Measurements from ENCODE around the gene ZMIZ1.

The ZMIZ1 gene

GRCh38 chr10:79246209-79246581 is 177.4 kb downstream of the ZMIZ1 start:
- no peak for DNase-seq (ENCODE audit: low read depth in 2 of 2)

GRCh38 chr10:79246606-79247275 is 178.0 kb downstream of the ZMIZ1 start:
- DNase-seq (ENCODE audit: low read depth in 2 of 2): no peak

GRCh38 chr10:79247373-79248137 is 178.8 kb downstream of the ZMIZ1 start:
- no peak for DNase-seq (ENCODE audit: low read depth in 2 of 2)

DNA sequence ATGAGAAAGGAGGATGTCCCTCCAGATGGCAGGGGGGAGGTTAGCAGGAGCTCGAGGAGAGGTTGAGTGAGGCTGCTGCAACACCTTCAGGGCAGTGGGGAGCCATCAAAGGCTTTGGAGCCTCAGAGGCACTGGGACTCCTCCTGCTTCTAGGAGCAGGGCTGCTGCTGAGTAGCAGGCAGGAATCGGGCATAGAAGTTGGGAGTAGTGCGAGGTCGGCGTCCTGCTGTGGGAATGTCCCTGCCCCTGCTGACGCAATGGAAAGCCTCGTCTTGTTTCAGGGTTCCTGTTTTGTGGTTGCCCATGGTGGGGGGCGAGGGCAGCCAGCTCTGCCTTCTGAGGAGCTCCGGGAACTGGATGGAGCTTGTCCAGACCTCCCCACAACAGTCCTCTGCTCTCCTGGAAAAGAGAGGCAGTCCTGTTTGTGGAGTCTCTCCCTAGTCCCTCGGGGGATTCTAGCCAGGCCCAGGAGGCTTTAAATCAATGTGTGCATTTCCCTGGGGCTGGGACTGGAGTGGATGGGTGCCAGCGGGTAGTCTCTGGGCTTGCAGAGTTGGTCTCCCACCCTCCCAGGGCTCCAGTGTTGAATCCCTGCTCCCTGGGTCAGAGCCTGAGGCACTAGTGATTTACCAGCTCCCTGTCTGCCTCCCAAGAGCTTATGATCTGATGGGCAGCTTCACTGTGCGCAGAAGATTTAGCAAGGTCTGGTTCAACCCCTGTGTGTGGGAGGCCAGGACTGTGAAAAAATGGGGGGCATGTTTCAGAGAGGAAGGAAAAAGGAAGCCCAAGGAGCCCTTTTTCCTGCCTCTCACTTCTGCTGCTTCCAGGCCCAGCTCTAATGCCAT is 179.8 kb downstream of the ZMIZ1 start:
- no peak for DNase-seq (ENCODE audit: low read depth in 2 of 2)

DNA sequence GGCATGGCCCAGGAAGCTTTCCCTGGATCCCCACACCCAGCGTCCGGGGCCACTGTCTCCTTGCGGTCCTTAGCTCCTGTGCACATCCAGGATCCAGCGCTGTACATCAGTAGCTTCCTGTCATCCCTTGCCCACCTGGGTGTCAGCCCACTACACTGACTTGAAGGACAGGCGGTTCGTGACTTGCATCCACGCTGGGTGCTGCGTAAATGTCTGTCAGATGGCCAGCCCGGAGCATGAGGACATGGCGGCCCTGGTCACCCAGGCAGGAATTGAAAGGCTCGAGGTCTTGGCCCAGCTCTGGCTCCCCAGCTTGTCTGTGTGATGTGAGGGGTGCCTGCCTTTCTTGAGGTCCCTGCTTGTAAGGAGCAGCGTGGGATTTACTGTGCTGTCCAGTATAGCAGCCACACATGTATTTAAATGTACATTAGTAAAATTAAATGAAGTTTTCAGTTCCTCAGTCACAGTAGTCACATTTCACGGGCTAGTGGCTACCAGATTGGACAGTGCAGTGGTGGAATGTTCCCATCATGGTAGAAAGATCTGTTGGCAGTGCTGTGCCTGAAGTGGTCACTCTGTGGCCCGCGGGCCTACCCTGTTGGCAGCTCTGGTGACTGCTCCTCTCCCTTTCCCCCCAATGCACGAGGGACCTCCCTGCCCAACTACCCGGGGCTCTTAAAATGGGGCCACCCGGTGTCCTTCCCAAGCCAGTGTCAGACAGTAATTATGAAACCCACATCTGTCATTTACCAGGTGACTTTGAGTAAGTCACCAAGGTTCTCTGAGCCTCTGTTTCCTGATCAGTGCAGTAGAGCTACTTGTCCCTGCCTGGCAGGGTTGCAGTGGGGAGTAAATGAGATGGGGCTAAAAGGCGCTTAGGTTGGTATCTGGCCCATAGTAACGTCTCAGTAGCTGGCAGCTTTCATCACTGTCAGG is 180.7 kb downstream of the ZMIZ1 start:
- DNase-seq (ENCODE audit: low read depth in 2 of 2): no peak

- no peak for DNase-seq (ENCODE audit: low read depth in 2 of 2)
Measured at GRCh38 chr10:79250259-79250658, 181.5 kb downstream of the ZMIZ1 start.

DNA sequence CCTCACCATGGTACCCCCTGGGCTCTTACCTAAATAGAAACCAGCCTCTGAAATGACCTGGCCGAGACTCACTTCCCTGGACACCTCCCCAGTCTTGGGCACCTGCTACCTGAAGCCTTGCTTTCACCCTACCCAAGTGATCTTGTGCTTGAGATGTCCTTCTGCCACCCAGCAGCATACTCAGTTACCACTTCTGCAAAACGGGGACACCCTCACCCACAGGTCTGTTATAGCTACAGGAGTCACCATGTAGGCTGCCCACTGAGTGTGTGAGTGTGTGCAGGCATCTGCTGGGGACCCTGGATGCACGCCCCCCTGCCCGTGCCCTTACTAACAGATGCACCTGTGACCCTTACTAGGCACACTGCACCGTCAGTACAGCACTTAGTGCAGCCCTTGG is 183.7 kb downstream of the ZMIZ1 start:
- no peak for DNase-seq (ENCODE audit: low read depth in 2 of 2)

- no peak for DNase-seq (ENCODE audit: low read depth in 2 of 2)
Measured at GRCh38 chr10:79252971-79253370, 184.2 kb downstream of the ZMIZ1 start.

DNA sequence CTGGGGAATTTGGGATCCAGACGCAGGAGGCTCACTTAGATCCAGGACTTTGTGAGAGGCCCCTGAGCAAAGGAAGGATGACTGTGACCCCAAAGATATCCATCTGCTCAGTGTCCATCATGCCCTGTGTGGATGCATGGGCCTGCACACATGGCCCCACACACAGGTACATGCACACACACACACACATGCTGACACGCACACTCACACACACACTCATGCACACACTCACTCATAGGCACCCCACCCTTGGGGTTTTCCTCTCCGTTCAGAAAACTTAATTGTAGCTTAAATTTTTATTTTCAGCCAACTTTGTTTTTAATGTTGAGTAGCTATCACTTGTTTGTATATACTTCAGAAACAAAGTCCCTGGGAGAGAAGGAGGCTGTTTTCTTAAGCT is 184.9 kb downstream of the ZMIZ1 start:
- no peak for DNase-seq (ENCODE audit: low read depth in 2 of 2)

DNA sequence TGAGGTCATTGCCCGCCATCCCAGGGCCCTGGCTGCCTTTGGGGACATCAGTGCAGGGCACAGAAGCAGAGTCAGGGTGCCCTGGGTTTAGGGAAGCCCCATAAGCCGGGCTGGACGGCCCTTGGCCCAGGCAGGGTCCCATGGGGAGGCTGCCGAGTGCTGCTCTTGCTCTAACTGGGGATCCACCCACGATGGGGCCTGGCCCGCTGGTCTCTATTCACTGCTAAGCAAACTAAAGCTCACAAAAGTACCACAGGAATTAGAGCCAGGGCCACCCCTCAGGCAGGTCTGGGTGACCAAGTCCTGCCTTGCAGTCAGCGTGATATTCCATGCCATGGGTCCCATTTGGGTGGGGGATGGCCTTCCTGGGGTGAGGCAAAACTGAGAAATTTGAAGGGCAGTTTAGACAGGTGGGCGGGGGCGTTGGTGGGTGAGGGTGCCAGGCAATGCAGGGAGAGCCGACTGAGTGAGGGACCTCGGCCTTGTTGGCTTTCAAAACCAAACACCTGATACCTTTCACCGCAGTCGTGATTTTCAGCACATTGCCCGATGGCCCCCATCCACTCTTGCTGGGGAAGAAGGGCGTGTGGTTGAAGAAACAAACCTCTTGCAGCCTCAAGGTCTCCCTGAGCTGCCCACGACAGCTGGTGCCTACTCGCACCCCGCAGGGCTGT is 185.7 kb downstream of the ZMIZ1 start:
- DNase-seq (ENCODE audit: low read depth in 2 of 2): no peak

GRCh38 chr10:79255007-79255507 is 186.3 kb downstream of the ZMIZ1 start:
- no peak for DNase-seq (ENCODE audit: low read depth in 2 of 2)

GRCh38 chr10:79256264-79256806 is 187.6 kb downstream of the ZMIZ1 start:
- no peak for DNase-seq (ENCODE audit: low read depth in 2 of 2)

GRCh38 chr10:79258894-79259293 is 190.1 kb downstream of the ZMIZ1 start:
- DNase-seq (ENCODE audit: low read depth in 2 of 2): no peak

DNA sequence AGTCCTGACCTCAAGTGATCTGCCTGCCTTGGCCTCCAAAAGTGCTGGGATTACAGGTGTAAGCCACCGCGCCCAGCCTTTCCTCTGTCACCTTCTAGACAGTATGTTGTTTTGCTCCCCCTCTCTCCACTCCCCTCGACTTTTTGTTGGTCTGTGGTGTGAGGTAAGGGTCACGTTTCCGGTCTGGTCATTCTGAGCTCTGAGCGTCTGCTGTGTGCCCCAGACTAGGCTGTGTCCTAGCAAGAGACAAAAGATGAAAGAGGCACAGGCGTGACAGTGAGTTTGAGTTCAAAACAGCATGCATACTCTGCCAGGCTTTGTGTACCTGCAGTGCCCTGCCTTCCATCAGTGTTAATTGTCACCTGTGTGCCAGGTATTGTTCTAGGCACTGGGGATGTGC is 191.1 kb downstream of the ZMIZ1 start:
- DNase-seq (ENCODE audit: low read depth in 2 of 2): no peak

- no peak for DNase-seq (ENCODE audit: low read depth in 2 of 2)
Measured at GRCh38 chr10:79260811-79261740, 192.3 kb downstream of the ZMIZ1 start.

GRCh38 chr10:79262131-79262530 is 193.4 kb downstream of the ZMIZ1 start:
- DNase-seq (ENCODE audit: low read depth in 2 of 2): no peak

GRCh38 chr10:79262959-79263746 is 194.4 kb downstream of the ZMIZ1 start:
- no peak for DNase-seq (ENCODE audit: low read depth in 2 of 2)

- no peak for DNase-seq (ENCODE audit: low read depth in 2 of 2)
Measured at GRCh38 chr10:79263939-79264338, 195.2 kb downstream of the ZMIZ1 start.

Data from stimulated activated CD8-positive, alpha-beta memory T cell treated with anti-CD3 and anti-CD28 coated beads, Interleukin-2, amount 100 ng/mL, for 48 hours (primary cell).